ENCODE data around the gene VAMP8.
"Not testable (repeated sequence)": the region's sequence is repeated elsewhere in the genome, so short reads cannot be mapped to it uniquely, and the experiment has no call there.

VAMP8 gene

DNA sequence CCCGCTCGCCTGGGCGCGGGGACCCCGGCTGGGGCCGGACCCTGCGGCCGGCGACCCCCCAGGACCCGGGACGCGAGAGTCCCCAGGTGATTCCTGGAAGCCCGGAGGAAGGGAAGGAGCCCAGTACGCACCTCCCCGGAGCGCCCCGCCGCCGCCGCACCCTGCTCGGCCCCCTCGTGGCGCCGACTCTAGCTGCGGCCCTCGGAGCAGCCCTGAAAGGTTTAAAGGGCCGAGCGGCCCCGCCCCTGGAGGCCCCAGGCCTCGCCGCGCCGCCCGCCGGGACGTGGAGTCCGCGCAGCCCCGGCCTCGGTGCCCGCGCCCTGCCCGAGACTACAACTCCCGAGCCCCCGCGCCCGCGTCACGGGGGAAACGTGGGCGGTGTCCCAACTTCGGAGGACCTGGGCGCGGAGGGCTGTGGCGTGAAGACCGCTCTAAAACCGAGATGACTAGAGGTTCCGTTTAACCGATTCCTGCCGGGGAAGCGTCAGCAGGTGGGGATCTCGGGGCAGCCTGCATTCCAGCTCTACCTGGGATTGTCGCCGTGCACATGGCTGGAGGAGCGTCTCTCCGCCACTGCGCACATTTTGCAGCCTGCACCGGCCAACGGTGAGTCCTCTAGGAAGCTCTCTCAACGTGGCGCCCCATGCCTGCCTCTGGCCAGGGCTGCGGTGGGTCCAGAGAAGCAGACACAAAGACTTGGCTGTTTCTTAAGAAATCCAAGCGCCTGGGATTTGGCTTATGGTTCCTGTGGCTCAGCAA lies 25.3 kb downstream of the VAMP8 start, which contains the start of gene TMEM150A:
TSS of gene TMEM150A (minus strand) at position 223 of the 759 bp plus-strand sequence. CDS start 750 bp downstream, outside the sequence.
- DNase-seq (ENCODE audit: low read depth), result peak; percentile 84
- TF ChIP-seq, protein P1, sequence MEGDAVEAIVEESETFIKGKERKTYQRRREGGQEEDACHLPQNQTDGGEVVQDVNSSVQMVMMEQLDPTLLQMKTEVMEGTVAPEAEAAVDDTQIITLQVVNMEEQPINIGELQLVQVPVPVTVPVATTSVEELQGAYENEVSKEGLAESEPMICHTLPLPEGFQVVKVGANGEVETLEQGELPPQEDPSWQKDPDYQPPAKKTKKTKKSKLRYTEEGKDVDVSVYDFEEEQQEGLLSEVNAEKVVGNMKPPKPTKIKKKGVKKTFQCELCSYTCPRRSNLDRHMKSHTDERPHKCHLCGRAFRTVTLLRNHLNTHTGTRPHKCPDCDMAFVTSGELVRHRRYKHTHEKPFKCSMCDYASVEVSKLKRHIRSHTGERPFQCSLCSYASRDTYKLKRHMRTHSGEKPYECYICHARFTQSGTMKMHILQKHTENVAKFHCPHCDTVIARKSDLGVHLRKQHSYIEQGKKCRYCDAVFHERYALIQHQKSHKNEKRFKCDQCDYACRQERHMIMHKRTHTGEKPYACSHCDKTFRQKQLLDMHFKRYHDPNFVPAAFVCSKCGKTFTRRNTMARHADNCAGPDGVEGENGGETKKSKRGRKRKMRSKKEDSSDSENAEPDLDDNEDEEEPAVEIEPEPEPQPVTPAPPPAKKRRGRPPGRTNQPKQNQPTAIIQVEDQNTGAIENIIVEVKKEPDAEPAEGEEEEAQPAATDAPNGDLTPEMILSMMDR (conservative IDR thresholded peaks at IDR 0.05; ENCODE audit: control insufficient read depth, insufficient read depth, low read depth, low read length), result no peak
- H3K4me3 ChIP-seq (ENCODE audit: control insufficient read depth, low read depth, low read length), result peak within 1 kb of the TSS; percentile 92

DNA sequence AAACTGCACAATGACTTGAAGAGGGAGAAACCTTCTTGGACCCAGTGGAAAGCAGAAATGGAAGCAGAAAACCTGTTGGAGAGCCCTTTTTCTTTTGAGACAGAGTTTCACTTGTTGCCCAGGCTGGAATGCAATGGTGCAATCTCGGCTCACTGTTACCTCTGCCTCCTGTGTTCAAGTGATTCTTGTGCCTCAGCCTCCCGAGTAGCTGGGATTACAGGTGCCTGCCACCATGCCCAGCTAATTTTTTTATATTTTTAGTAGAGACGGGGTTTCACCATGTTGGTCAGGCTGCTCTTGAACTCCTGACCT lies 26.7 kb downstream of the VAMP8 start:
- H3K4me3 ChIP-seq (ENCODE audit: control insufficient read depth, low read depth, low read length); DNase-seq (ENCODE audit: low read depth): not testable (repeated sequence)

DNA sequence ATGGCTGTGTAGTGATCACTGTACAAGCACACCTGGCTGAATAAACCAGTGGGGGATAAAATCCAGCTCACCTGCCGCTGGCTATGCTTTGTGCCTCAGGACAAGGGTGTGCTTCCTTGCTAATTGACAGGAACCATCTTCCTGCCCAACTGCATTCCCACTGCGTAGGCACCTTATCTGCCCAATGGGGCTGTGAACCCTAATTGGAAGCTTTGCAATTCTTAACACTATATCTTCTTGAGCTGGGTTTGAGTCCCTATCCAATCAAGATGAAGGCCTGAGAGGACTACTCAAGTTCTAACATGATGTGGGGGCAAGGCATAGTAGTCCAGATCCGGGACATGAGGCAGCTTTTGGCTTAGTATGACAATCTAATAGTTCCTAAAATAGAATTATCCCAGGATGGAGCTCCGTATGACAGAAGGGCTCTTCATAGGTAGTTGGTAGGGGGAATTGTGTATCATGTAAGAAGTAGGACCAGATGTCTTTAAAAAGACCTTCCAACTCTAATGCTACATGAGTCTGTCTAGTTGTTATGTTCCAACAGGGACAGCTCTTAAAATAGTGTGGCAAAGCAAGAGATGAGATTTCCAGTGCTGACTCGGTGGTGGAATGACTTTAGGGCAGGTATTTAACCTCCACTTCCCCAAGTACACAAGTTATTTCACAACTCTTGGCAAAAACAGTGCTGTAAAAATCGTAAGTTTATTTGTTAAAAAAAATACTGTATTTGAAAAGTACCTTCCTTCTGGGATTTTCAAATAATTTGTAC lies 27.4 kb downstream of the VAMP8 start:
- DNase-seq (ENCODE audit: low read depth), result no peak
- TF ChIP-seq, protein P1 (conservative IDR thresholded peaks at IDR 0.05; ENCODE audit: control insufficient read depth, insufficient read depth, low read depth, low read length), result no peak
- H3K4me3 ChIP-seq (ENCODE audit: control insufficient read depth, low read depth, low read length), result no peak overlapping the region

DNA sequence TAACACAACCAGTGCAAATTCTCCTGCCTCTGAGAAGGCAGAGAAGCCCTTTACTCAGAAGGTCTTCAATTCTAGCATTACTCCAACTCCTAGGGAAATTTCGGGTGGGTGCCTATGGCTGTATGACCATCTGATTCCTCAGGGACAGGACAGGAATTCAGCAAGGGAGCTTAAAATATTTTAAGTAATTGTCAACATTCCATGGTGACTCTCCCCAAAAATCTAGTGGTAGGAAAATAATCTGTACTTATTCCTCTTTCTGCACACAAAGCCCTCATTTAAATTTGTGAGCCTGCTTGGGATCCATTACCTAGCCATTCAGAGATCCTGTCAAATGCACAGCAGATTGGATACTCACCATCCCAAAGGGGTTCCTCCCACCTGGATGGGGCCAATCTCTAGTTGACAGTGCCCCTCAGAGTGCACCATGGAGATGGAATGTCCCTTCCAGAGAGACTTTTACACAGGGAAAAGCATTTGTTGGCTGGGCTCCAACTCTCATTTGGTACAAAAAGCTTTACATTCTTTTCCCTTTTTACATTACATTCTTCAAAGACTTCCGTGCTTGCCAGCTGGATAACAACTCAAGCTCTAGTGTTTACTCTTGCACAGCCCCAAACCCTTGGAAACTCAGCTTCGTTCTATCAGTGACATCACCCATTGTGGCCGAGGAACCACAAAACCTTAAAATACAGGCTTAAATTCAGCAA lies 28.2 kb downstream of the VAMP8 start:
- TF ChIP-seq, protein P1 (conservative IDR thresholded peaks at IDR 0.05; ENCODE audit: control insufficient read depth, insufficient read depth, low read depth, low read length), result no peak
- DNase-seq (ENCODE audit: low read depth), result no peak
- no peak overlapping the region for H3K4me3 ChIP-seq (ENCODE audit: control insufficient read depth, low read depth, low read length)

DNA sequence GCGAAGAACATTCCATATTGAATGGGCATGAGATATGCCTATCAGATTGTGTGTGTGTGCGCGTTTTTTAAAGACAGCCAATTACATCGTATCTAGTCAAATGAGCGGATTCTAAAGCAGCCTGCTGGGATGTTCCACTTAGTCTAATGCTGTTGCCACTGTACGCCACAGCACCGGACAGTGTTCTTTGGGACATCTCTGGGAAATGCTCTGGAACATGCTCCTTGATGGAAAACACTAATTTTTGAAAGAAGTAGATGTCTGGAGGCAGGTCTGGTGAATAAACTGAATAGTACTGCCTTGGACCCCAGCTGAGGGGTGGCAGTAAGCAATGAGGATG lies 28.7 kb downstream of the VAMP8 start:
- TF ChIP-seq, protein P1 (conservative IDR thresholded peaks at IDR 0.05; ENCODE audit: control insufficient read depth, insufficient read depth, low read depth, low read length), result no peak
- DNase-seq (ENCODE audit: low read depth), result no peak
- H3K4me3 ChIP-seq (ENCODE audit: control insufficient read depth, low read depth, low read length), result no peak overlapping the region

DNA sequence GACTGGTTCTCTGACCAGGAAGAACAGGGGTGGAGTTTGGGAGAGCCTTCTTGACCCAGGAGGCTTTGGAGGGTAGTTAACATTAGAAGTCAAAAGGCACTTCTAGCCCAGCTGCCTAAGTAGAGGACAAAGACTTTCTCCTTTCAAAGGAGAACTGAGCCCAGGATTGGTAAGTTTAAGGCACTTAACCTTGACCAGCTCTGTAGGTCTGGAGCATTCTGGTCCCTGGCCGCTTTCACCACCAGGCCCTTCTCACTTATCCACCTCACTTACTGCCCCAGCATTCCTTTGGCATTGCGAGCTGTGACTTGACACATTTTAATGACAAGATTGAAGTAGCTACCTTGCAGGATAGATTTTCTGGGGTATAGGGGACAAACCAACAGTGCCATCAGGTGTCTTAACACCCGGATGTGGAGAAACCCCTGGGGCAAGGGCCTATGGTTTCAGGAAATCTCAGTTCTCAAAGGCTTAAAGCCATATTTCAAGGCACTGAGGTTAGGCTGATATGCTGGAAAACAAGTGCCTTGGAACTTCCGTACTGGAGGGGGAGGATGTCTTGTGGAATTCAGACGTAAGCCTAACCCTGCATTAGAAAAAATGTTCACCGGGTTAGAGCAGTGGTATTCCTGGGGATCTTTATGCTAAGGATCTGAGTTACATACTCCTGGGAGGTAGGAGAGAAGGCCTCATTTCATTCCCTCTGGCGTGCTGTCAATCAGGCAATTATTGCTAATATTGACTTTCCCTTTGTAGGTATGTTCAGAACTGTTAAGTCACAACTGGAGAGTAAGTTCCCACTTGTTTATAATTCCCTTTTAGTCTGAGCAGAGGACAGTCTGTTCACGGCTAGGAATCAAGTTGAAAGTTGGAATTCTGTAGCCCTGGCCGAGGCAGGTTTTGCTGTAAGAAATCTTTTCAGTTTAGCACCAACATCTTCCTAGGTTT lies 30.2 kb downstream of the VAMP8 start:
- DNase-seq (ENCODE audit: low read depth), result no peak
- TF ChIP-seq, protein P1 (conservative IDR thresholded peaks at IDR 0.05; ENCODE audit: control insufficient read depth, insufficient read depth, low read depth, low read length), result no peak
- no peak overlapping the region for H3K4me3 ChIP-seq (ENCODE audit: control insufficient read depth, low read depth, low read length)
